Measurements from ENCODE around the gene JAKMIP1. TPM values are rescaled to one million over a fixed set of nuclear protein-coding genes. Genes with fewer than 3 reads are reported as not detected.

The JAKMIP1 gene
- total RNA-seq, 1 donor from 2014 or later = not detected

DNA sequence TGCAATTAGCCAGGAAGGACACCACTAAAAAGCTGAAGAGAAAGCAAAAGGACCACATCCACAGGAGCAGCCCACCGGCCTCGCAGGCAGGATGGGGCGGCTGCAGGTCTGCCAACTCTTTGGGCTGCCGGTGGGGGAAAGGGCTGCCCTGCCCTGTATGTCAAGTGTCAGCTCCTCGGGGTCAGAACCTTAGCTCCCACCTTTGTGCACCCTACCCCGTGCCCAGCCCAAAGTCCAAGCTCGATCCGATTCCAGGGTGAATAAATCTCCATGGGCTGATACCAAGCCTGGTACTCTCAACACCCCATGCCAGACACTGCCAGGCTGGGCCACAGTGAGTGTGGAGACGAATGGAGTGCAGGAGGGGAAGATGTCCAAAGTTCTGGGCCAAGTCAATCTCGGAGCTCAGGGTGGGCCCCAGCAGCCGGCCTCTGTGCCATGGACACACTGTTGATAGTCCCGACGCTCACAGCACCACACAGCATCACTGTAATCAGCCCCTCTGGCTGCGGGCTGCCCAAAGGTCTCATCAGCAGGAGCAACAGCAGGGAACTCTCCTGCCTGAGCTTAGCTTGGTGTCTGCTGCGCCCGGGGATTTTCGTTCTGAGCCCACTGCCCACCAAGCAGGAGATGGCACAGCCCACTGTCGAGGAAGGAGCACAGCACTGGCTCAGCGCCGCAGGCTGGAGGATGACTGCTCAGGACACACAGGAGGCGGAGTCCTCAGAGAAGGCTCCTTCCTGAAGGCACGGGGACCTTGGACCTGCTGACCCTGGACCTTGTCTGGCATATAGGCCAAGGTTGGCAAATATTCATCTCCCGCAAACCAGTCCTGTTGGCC is 84.4 kb downstream of the JAKMIP1 start:
- Histone ChIP-seq H3K36me3 (ENCODE audit: control insufficient read depth, insufficient read depth, low read length) (no peaks in the 10 kb centered on the region), H3K27me3 (ENCODE audit: control insufficient read depth, insufficient read depth, low read length) (peaks cover 4% of the 10 kb centered on the region), H3K4me3 (ENCODE audit: low read depth, low read length) (no peak overlapping the region)
- no peak for DNase-seq (ENCODE audit: low read depth)
- TF ChIP-seq, protein P1, sequence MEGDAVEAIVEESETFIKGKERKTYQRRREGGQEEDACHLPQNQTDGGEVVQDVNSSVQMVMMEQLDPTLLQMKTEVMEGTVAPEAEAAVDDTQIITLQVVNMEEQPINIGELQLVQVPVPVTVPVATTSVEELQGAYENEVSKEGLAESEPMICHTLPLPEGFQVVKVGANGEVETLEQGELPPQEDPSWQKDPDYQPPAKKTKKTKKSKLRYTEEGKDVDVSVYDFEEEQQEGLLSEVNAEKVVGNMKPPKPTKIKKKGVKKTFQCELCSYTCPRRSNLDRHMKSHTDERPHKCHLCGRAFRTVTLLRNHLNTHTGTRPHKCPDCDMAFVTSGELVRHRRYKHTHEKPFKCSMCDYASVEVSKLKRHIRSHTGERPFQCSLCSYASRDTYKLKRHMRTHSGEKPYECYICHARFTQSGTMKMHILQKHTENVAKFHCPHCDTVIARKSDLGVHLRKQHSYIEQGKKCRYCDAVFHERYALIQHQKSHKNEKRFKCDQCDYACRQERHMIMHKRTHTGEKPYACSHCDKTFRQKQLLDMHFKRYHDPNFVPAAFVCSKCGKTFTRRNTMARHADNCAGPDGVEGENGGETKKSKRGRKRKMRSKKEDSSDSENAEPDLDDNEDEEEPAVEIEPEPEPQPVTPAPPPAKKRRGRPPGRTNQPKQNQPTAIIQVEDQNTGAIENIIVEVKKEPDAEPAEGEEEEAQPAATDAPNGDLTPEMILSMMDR (IDR thresholded peaks at IDR 0.05; ENCODE audit: insufficient read depth, low read length, poor library complexity, severe bottlenecking) = no peak

DNA sequence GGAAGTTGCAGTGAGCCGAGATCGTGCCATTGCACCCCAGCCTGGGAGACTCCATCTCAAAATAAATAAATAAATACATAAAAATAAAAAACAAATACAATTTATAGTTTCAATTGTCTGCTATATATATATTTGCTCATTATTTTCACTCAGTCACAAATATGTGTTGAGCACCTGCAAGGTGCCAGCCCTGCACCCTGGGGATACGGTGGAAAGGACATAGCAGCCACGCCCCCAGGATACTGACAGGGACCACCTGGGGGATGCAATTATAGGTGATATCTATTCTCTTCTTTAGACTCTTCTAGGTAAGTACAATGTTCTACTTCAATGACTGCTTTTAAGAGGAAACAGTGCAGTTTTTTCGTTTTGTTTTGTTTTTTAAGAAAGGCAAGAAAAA is 85.0 kb downstream of the JAKMIP1 start:
- H3K27me3 ChIP-seq (ENCODE audit: control insufficient read depth, insufficient read depth, low read length) = peaks cover 4% of the 10 kb centered on the region
- no peak overlapping the region for H3K4me3 ChIP-seq (ENCODE audit: low read depth, low read length)
- DNase-seq (ENCODE audit: low read depth) = no peak
- H3K36me3 ChIP-seq (ENCODE audit: control insufficient read depth, insufficient read depth, low read length) = no peaks in the 10 kb centered on the region
- TF ChIP-seq, protein P1 (IDR thresholded peaks at IDR 0.05; ENCODE audit: insufficient read depth, low read length, poor library complexity, severe bottlenecking) = no peak

DNA sequence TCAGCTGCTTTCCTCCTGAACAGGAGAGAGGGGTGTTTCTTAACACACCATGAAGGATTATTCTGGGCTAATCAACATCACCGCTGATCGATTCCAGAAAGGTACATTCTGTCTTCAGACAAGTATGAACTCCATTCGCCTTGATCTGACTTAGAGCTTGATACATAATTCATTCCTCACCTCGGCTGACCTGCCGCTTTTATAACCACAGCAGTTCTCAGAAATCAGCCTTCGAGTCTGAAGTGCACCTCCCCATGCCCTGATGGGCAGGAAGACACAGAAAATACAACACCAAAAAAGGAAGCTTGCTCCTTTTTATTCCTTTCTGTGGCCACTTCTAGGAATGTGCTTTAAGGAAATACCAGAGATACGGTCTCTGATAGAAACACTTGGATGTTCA is 85.7 kb downstream of the JAKMIP1 start:
- TF ChIP-seq, protein P1 (IDR thresholded peaks at IDR 0.05; ENCODE audit: insufficient read depth, low read length, poor library complexity, severe bottlenecking) = no peak
- DNase-seq (ENCODE audit: low read depth) = no peak
- Histone ChIP-seq H3K36me3 (ENCODE audit: control insufficient read depth, insufficient read depth, low read length) (no peaks in the 10 kb centered on the region), H3K27me3 (ENCODE audit: control insufficient read depth, insufficient read depth, low read length) (peaks cover 4% of the 10 kb centered on the region), H3K4me3 (ENCODE audit: low read depth, low read length) (no peak overlapping the region)

DNA sequence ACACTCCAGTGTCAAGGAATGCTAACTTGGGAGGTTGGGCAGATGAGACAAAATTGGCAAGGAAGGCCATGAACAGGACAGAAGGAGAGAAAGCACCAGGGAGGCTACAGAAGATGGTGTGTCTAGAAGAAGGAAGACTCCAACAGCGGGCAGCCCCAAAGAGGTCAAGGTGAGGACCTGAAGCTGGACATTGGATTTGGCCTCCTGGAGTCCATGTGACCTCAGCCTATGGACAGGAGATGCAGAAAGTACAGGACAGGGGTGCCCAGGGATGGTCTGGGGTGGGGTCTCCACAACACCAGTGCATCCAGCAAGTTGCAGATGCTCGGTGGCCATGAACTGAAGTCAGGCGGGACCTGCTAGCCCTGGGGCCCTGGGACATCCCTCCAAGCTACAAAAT is 86.2 kb downstream of the JAKMIP1 start:
- TF ChIP-seq, protein P1 (IDR thresholded peaks at IDR 0.05; ENCODE audit: insufficient read depth, low read length, poor library complexity, severe bottlenecking) = no peak
- H3K36me3 ChIP-seq (ENCODE audit: control insufficient read depth, insufficient read depth, low read length) = no peaks in the 10 kb centered on the region
- DNase-seq (ENCODE audit: low read depth) = no peak
- peaks cover 4% of the 10 kb centered on the region for H3K27me3 ChIP-seq (ENCODE audit: control insufficient read depth, insufficient read depth, low read length)
- no peak overlapping the region for H3K4me3 ChIP-seq (ENCODE audit: low read depth, low read length)

DNA sequence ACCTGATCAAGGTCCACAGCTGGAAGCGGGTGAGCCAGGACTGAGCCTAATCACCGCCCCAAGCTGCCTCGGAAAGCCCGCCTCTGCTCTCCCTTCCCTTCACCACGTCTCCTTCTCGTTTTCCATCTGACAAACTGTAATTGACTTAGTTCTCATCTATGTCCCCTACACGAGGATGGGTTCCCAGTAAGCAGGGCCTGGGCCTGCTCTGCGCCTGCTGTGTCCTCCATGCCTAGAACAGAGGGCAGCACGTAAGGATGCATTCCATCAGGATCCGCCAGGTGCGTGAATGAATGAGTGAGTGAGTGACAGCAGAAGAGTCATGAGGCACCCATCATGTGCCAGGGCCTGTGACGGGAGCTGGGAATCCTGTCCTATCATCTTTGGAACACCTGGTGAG is 86.7 kb downstream of the JAKMIP1 start:
- Histone ChIP-seq H3K4me3 (ENCODE audit: low read depth, low read length) (no peak overlapping the region), H3K36me3 (ENCODE audit: control insufficient read depth, insufficient read depth, low read length) (no peaks in the 10 kb centered on the region), H3K27me3 (ENCODE audit: control insufficient read depth, insufficient read depth, low read length) (peaks cover 4% of the 10 kb centered on the region)
- TF ChIP-seq, protein P1 (IDR thresholded peaks at IDR 0.05; ENCODE audit: insufficient read depth, low read length, poor library complexity, severe bottlenecking) = no peak
- DNase-seq (ENCODE audit: low read depth) = no peak

All from kidney epithelial cell (primary cell).